GM18519 (cell line): Measurements from ENCODE around the gene LILRA5.
"Not testable (repeated sequence)": the region's sequence is repeated elsewhere in the genome, so short reads cannot be mapped to it uniquely, and the experiment has no call there.

ENCODE experiments used
- ATAC-seq: cut with Tn5 transposase; IDR thresholded peaks from one replicate; pipeline ENCODE4 v1.9.1; 2021; ENCODE audit warnings: mild to moderate bottlenecking, moderate library complexity; ENCODE audit not compliant: unreplicated experiment, low FRiP score

Gene LILRA5

GRCh38 chr19:54335164-54335563, 22.2 kb upstream of the LILRA5 start:
- no peak for ATAC-seq

- ATAC-seq = no peak
These were observed 20.8 kb upstream of the LILRA5 start for GRCh38 chr19:54333586-54334298.

- ATAC-seq = no peak
These were observed 19.2 kb upstream of the LILRA5 start for GRCh38 chr19:54332149-54332548.

- ATAC-seq = no peak
These were observed 18.7 kb upstream of the LILRA5 start for GRCh38 chr19:54331626-54332025.

- no peak for ATAC-seq
These were observed 16.7 kb upstream of the LILRA5 start for GRCh38 chr19:54329476-54330165.

GRCh38 chr19:54328781-54329180, 15.8 kb upstream of the LILRA5 start:
- ATAC-seq = not testable (repeated sequence)

GRCh38 chr19:54325631-54326030, 12.7 kb upstream of the LILRA5 start:
- ATAC-seq = no peak

- no peak for ATAC-seq
These were observed 12.2 kb upstream of the LILRA5 start for GRCh38 chr19:54325194-54325621.

- no peak for ATAC-seq
These were observed 11.1 kb upstream of the LILRA5 start for GRCh38 chr19:54324071-54324470.

GRCh38 chr19:54322934-54323333, 10.0 kb upstream of the LILRA5 start:
- not testable (repeated sequence) for ATAC-seq

GRCh38 chr19:54322295-54322694, 9.3 kb upstream of the LILRA5 start:
- not testable (repeated sequence) for ATAC-seq

GRCh38 chr19:54319892-54320670, 7.1 kb upstream of the LILRA5 start:
- no peak for ATAC-seq

- ATAC-seq = no peak
These were observed 6.1 kb upstream of the LILRA5 start for GRCh38 chr19:54319049-54319448.

- ATAC-seq = no peak
These were observed 4.9 kb upstream of the LILRA5 start for GRCh38 chr19:54317965-54318240.

- no peak for ATAC-seq
These were observed 4.4 kb upstream of the LILRA5 start for GRCh38 chr19:54317108-54317964.

- ATAC-seq = no peak
These were observed 3.8 kb upstream of the LILRA5 start for GRCh38 chr19:54316746-54317107.

GRCh38 chr19:54315956-54316355, 3.0 kb upstream of the LILRA5 start:
- ATAC-seq = no peak

GRCh38 chr19:54312011-54312410, 955 bp downstream of the LILRA5 start:
- no peak for ATAC-seq

- ATAC-seq = no peak
These were observed 1.5 kb downstream of the LILRA5 start for GRCh38 chr19:54311486-54311885.

GRCh38 chr19:54310543-54310942, 2.4 kb downstream of the LILRA5 start:
- no peak for ATAC-seq

GRCh38 chr19:54309811-54310210, 3.2 kb downstream of the LILRA5 start:
- no peak for ATAC-seq
